ENCODE results near the gene NLGN4Y.

DNA sequence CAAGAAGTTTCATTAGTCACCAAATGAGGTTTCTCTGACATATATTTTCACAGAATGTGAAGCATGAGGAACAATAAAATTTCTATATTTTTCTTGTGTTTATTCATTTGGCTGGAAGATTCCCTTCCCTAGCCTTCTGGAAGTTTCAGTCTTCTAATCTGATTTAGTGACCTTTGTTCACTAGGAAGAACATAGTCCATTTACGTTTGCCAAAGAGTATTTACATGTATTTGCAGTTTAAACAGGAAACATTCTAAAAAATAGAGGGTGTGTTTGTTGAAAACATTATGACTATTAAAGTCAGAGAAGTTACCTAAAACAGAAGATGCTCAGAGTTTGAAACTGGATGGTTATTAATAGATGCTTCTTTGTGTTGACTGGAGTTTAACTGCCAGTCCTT lies 238.6 kb downstream of the NLGN4Y start:
- TF ChIP-seq MEF2A (IDR thresholded peaks at IDR 0.05; ENCODE audit: borderline replicate concordance, low read depth) (no peak), POLR2AphosphoS5 (IDR thresholded peaks at IDR 0.05; ENCODE audit: low read depth, low read length) (no peak), RCOR1 (IDR thresholded peaks at IDR 0.05; ENCODE audit: low read length) (no peak), ELF1 (IDR thresholded peaks at IDR 0.05) (no peak), YY1 (IDR thresholded peaks at IDR 0.05; ENCODE audit: low read depth) (no peak), GABPA (IDR thresholded peaks at IDR 0.05; ENCODE audit: low read depth) (no peak), EZH2phosphoT487 (IDR thresholded peaks at IDR 0.05; ENCODE audit: borderline replicate concordance, low read depth) (no peak), GATA2 (CRISPR knock-in tag; IDR thresholded peaks at IDR 0.05) (no peak)
- TF ChIP-seq, protein P1, sequence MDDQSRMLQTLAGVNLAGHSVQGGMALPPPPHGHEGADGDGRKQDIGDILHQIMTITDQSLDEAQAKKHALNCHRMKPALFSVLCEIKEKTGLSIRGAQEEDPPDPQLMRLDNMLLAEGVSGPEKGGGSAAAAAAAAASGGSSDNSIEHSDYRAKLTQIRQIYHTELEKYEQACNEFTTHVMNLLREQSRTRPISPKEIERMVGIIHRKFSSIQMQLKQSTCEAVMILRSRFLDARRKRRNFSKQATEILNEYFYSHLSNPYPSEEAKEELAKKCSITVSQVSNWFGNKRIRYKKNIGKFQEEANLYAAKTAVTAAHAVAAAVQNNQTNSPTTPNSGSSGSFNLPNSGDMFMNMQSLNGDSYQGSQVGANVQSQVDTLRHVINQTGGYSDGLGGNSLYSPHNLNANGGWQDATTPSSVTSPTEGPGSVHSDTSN (IDR thresholded peaks at IDR 0.05) = no peak
- TF ChIP-seq, protein P2, sequence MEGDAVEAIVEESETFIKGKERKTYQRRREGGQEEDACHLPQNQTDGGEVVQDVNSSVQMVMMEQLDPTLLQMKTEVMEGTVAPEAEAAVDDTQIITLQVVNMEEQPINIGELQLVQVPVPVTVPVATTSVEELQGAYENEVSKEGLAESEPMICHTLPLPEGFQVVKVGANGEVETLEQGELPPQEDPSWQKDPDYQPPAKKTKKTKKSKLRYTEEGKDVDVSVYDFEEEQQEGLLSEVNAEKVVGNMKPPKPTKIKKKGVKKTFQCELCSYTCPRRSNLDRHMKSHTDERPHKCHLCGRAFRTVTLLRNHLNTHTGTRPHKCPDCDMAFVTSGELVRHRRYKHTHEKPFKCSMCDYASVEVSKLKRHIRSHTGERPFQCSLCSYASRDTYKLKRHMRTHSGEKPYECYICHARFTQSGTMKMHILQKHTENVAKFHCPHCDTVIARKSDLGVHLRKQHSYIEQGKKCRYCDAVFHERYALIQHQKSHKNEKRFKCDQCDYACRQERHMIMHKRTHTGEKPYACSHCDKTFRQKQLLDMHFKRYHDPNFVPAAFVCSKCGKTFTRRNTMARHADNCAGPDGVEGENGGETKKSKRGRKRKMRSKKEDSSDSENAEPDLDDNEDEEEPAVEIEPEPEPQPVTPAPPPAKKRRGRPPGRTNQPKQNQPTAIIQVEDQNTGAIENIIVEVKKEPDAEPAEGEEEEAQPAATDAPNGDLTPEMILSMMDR (IDR thresholded peaks at IDR 0.05) = no peak
- TF ChIP-seq, protein P3, sequence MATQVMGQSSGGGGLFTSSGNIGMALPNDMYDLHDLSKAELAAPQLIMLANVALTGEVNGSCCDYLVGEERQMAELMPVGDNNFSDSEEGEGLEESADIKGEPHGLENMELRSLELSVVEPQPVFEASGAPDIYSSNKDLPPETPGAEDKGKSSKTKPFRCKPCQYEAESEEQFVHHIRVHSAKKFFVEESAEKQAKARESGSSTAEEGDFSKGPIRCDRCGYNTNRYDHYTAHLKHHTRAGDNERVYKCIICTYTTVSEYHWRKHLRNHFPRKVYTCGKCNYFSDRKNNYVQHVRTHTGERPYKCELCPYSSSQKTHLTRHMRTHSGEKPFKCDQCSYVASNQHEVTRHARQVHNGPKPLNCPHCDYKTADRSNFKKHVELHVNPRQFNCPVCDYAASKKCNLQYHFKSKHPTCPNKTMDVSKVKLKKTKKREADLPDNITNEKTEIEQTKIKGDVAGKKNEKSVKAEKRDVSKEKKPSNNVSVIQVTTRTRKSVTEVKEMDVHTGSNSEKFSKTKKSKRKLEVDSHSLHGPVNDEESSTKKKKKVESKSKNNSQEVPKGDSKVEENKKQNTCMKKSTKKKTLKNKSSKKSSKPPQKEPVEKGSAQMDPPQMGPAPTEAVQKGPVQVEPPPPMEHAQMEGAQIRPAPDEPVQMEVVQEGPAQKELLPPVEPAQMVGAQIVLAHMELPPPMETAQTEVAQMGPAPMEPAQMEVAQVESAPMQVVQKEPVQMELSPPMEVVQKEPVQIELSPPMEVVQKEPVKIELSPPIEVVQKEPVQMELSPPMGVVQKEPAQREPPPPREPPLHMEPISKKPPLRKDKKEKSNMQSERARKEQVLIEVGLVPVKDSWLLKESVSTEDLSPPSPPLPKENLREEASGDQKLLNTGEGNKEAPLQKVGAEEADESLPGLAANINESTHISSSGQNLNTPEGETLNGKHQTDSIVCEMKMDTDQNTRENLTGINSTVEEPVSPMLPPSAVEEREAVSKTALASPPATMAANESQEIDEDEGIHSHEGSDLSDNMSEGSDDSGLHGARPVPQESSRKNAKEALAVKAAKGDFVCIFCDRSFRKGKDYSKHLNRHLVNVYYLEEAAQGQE (IDR thresholded peaks at IDR 0.05; ENCODE audit: low read depth, low read length) = no peak
- TF ChIP-seq, protein P4, sequence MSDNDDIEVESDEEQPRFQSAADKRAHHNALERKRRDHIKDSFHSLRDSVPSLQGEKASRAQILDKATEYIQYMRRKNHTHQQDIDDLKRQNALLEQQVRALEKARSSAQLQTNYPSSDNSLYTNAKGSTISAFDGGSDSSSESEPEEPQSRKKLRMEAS (IDR thresholded peaks at IDR 0.05; ENCODE audit: low read depth) = no peak
- TF ChIP-seq, protein P5, sequence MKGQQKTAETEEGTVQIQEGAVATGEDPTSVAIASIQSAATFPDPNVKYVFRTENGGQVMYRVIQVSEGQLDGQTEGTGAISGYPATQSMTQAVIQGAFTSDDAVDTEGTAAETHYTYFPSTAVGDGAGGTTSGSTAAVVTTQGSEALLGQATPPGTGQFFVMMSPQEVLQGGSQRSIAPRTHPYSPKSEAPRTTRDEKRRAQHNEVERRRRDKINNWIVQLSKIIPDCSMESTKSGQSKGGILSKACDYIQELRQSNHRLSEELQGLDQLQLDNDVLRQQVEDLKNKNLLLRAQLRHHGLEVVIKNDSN (IDR thresholded peaks at IDR 0.05; ENCODE audit: borderline replicate concordance, low read depth) = no peak
